GM19452 (cell line): ENCODE results near the gene TMEM273.

Source experiments
- ATAC-seq: cut with Tn5 transposase; IDR thresholded peaks from one replicate; pipeline ENCODE4 v1.9.1; 2021; ENCODE audit not compliant: unreplicated experiment

Gene TMEM273, protein sequence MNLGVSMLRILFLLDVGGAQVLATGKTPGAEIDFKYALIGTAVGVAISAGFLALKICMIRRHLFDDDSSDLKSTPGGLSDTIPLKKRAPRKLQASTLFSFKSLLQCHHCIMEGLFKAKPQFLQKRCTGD

DNA sequence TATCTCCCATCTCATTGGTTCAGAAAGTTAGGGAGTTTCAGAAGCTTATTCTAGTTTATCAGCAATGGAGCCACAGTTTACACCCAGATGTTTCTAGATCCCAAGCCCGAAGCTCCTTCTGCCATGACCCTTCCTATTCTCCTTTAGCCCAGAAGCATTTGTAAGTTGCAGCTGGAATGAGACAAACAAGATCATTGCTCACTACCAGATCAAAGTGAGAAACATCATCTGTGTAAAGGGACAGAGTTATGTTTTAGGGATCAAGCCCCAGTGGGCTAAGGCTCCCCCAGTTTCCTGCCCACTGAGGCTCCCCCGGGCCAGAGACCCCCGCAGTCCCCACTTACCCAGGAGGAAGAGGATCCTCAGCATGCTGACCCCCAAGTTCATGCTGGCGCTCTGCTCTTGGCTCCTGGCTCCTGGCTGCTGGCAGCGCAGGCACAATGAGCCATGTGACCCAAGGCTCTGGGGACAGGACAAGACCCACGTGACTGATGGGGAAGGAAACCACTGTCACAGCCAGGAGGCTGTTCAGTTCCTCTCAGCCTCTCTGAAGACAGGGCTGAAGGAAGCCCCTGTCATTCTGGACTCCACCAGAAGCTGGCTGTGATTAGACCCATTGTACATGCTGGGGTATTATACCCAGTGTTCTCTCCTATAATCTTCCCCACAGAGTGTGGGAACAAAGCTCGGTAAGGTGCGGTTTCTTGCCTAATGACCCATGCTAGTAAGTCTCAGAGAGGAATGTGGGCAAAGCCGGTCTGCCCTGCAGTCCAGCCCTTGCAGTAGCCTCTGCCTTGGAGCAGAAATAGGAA lies at the start of gene TMEM273:
Gene TMEM273 (minus strand): TSS at position 442 of the 812 bp plus-strand sequence. CDS start 55 bp downstream, at position 387.
- peak; percentile 77 for ATAC-seq

DNA sequence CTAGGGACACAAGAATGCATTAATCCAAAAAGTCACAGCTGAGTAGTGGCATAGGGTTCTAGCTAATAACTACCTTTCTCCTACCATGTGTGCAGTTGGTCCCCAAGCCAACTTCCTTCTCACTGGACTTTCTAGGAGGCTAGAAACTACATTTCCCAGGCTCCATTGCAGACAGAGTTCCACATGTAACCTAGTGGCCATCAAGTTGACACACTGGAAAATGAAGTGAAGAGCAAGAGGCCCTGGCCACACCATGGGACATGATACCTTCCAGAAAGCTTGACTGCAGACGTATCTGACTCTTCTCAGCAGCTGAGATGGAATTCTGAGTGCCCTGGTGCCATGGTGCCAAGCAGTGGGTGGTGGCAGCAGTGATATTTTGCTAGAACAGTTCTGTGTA lies 49.8 kb upstream of the TMEM273 start:
- no peak for ATAC-seq

DNA sequence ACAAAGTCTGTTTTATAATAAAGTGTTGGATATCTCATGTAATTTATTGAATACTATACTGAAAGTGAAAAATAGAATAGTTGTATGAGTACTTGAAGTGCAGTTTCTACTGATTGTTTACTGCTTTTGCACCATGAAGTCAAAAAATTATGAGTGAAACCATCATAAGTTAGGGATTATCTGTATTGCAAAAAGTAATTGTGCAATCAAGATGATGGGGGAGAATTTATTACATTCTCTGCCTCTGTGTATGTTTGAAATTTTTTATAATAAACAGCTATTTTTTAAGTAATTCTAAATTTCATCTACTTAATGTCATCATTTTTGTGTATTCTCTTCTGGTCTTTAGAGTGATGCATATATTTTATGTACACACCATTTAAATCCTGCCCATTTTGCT lies 47.2 kb upstream of the TMEM273 start:
- no peak for ATAC-seq

DNA sequence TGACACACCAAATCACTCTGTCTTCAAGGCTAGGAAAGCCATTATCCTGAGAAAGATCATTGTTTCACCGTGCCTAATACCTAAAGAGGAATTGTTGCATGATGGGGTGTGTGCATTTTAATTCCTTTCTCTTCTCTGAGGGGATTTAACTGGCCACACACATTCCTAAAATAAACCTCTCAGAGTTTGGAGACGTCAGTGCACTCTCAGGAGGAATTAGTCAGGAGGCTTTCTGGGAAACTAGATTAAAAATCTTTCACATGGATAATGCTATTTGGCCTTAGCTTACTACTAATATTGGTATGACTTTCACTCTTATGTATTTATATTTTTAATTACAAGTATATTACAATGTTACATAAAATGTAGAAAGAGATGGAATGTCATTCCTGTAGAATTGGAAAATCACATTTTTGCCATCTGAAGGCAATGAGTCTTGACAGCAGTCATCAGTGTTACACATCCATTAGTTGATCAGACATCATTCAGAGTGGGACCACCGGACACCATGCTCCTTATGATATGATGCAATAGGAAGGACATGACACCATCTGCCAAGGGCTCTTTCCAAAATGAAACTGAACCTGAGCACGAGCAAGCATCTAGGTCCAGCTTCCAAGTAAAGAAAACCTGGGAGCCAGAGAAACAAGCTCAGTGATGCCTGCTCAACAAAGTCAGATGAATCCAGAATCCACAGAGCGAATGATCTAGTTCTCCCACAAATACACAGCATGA lies 43.1 kb upstream of the TMEM273 start:
- ATAC-seq: no peak

DNA sequence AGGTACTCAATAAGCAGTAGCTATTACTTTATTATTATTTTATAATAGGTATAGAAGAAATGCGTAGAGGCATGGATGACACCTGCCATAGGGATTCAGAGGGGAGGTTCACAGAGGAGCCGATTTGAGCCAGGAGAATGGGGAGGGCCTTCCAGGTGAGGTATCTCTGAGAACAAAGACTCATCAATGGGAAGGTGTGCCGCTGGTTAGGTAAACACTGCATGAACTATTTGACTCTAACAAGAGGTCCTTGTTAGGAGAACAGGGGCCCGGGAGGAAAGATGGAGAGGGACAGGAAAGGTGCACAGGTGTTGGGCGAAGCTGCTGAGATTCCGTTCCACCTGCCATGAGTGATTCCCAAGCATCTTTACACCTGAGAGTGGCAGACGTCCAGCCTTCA lies 41.8 kb upstream of the TMEM273 start:
- no peak for ATAC-seq

DNA sequence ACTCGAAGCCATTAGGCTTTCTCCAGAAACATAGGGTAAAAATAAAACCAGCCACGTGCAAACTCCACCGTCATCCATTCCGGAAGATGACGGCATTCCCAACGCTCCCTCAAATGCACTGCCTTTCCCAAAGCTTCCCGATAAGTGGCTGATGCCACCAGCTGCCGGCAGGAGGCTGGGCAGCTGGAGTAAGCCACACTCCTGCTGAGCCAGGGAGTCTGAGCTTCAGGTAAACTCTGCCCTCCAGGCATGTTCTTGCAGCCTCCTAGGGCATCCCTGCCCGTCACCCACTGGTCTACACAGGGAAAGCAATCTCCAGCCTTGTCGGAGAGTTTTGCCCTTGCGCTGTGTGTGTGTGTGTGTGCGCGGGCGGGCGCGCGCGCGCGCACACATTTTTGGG lies 40.5 kb upstream of the TMEM273 start:
- ATAC-seq: no peak

DNA sequence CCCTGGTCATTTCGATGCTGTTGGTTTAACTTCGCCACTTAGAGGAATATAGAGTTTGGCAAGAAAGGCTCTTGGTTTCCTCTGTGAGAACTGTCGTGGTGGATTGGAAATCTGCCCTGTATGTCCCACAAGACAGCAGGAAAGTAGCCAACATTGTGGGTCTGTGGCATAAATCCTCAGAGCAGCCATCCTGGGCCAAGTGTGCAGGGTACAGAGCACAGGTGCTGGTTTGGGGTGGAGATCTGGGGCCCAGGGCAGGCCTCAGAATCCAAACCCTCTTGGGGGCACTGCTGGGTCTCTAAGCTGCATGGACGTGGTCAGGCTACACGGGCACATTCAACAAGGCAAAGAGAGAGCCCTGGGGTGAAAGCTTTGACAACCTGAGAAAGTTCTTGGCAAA lies 39.2 kb upstream of the TMEM273 start:
- ATAC-seq: no peak

DNA sequence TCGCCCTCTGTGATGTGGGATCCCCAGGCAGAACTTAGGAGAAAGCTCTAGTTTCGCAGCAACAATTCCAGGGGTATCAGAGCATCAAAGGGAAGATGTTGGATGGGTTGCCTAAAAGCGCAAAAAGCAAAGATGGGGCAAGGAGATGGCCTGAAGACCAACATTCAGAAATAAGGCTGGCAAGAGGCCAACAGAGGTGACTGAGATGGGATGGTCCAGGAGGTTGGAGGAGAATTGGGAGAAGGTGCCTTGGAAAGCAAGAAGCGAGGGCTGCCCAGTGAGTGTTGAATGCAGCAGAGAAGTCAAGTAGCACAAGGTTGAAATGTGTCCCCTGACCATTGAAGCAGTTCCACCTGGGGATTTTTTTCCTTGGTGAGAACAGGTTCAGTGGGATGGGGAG lies 38.4 kb upstream of the TMEM273 start:
- ATAC-seq: no peak

DNA sequence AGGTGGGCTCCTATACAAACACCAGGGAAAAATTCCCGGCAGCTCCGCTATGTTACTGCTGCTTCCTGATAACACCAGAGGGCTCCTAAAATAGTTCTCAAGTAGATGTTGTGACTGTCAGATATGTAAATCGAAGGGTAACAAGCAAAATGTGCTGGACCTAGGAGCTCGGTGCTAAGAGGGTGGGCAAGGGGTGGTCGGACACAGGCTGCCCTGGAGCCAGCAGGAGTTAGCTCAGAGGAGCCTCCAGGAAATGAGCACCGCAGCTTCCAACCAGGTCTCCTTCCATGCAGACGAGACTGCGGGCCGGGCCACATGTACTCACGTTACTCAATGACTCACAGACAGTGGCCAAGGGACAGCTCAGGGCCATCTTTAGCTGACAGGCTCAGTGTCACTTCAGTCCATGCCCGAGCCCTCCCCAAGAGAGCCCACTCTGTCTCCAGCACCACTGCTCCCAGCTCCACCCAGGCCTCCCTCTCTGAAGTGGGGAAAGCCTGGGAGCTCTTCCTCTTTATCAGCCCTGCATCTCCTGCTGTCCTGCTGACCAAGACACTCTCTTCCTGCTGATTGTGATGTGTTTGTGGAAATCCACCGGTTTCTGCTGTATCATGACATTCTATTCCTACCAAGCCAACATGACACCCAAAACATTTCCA lies 37.2 kb upstream of the TMEM273 start:
- no peak for ATAC-seq

DNA sequence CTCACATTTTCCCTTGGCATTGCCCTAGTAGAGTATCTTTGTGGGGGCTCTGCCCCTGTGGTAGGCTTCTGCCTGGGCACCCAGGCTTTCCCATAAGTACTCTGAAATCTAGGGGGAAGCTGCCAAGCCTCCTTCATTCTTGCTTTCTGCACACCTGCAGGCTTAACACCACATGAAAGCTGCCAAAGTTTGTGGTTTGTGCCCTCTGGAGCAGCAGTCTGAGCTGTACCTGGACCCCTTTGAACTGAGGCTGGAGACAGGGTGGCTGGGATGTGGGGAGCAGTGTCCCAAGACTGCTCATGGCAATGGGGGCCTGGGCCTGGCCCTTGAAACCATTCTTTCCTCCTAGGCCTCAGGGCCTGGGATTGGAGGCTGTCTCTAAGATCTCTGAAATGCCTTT lies 35.0 kb upstream of the TMEM273 start:
- ATAC-seq: no peak

DNA sequence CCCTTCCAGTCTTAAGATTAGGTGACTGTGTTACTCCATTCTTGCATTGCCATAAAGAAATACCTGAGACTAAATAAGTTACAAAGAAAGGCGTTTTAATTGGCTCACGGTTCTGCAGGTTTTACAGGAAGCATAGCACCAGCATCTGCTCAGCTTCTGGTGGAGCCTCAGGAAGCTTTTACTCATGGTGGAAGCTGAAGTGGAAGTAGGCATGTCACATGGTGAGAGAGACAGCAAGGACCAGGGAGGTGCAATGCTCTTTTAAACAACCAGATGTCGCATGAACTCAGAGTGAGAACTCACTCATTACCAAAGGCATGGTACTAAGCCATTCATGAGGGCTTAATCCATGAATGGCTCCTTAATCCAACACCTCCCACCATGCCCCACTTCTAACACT lies 34.0 kb upstream of the TMEM273 start:
- ATAC-seq: no peak

DNA sequence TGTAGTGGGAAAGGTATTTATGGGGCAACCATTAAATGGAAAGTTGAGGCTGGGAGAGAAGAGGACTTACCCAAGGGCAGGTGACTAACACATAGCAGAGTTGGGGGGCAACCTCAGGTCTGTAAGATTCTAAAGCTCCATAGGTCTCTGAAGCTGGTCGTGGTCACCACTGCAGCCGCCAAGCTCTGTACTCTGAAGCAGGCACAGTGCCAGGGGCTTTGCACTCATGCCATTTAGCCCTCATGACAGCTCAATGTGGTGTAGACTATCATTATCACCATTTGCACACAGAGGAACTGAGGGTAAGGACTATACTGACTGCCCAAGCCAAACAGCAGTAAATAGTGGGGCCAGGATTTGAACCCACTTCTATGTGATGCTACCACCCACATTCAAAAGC lies 32.5 kb upstream of the TMEM273 start:
- no peak for ATAC-seq

DNA sequence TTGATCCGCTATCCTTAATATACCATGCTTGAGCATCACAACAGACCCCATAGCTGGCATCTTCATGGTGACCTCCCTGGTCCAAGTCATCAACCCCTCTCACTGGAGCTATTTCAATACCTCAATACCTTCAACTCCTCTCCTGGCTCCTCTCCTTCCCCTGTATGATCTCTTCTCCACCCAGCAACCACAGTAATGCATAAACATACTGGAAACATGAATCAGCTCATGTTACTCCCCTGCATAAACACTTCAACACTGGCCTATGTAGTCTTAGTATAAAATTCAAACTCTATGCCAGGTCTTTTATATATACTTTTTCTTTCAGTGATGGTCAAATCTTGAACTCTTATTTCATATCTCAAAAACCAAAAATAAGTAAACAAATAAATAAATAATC lies 31.8 kb upstream of the TMEM273 start:
- no peak for ATAC-seq

DNA sequence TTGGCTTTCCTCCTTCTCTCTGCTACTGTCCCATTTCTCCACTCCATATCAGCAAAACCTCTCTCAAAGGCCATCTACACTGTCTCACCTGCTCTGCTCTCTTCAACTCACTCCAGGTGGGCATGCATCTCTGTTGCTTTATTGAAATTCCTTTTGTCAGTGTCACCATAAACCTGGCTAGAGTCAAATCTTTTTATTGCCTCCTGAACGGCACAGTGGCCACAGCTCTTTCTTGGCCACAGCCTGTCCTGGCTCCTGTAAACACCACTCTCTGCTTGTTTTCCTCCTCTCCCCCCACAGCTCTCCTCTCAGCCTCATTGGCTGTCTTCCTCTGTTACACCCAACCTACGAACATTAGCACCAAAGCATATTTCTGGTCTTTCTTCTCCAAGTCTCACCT lies 31.1 kb upstream of the TMEM273 start:
- ATAC-seq: no peak

DNA sequence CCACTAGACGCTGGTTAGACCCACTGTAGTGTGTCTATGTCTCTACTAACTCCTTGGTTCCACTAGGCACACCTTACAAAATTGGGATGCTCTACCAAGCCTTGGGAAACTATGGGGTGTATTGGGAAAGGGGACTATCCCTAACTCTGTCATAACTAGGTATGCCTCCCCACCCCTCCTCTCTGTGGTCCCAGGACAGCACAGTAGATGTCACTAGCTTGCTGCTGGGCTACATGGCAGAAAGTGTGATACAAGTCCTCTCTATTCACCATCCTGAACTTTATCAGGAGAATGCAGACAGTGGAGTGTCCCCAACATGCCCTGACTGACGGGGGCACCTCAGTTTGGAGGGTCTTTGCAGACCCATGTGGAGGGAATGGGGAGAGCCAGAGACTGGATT lies 30.3 kb upstream of the TMEM273 start:
- no peak for ATAC-seq

DNA sequence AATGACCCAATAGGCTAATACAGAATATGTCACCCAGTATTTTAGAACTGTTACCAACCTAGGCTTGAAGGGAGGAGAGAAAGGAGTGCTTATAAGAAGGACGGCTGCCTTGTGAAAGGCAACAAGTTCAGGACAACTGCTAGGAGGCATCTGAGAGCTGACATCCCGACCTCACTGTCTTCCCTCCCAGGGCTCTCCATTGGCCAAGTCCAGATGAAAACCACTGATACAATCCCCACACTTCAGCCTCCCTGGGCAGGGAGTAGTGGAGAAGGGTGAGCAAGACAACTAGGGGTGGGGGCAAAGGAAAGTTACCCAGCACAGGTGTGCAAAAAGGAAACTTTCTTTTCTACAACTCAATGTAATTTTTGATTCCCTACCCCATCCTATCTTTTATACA lies 29.5 kb upstream of the TMEM273 start:
- no peak for ATAC-seq

DNA sequence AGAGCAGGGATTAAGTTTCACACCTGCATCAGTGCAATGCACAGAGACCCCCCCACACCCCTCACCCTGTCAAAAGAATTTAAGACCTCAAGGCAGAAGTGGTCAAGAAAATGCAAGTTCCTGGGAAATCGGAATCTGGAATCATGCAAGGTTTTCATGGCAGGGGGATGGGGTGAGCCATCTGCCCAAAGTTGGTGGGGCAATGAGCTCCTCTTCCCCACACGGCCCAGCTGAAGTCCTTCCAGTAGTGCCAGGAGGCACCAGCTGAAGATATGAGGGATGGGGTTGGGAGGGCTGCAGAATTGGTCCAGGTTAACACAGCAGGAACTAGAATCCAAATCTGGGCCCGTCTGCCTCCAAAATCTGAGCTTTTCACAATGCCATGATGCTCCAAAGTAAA lies 25.0 kb upstream of the TMEM273 start:
- no peak for ATAC-seq

DNA sequence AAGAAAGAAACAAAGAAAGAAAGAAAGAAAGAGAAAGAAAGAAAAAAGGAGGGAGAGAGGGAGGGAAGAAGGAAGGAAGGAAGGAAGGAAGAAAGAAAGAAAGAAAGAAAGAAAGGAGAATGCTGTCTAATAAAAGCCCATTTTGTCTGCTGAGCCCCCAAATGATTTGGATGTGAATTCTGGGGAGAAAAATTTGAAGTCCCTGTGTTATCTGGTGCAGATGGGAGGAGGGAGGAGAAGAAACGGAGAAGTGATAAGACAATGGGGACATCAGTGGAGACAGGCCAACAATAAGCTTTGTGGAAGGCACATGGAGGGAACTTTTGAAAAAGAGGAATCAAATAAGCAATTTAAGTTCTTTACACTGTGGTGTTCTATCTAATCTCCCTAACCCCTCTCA lies 24.6 kb upstream of the TMEM273 start:
- no peak for ATAC-seq

DNA sequence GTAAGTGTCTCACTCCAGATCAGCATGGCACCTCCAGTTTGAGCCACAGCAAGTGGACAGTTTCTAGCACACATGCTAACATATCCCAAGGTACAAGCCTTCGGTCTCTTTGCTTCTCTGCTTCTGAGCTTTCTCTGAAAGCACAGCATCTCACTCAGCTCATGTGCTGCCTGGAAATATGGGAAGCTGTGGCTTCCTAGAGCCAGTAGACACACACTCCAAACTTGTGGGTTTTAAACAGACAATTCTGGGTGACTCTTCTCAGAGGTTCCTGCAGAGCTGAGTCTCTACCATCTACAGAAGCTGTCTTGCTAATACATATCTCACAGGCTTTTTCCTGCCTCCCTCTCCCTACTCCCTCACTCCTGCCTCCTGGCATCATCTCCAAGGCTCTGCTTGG lies 23.9 kb upstream of the TMEM273 start:
- no peak for ATAC-seq

DNA sequence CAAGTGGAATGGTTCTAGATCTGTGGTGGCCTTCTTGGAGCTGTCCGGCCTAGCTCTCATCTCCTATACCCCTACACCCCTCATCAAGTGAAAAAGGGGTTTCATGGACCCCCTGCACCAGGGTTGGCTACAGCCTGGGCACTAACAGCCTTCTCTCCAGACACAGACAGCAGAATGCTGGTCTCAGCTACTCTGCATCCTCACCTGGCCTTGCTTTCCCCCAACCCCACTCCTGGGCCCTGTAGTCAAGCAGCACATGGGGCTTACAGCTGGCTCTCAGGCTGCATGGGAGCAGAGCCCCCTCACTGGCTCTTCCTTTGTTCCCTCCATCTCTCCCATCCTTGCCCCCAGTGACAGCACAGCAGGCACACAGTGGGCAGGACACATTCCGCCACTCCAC lies 20.8 kb upstream of the TMEM273 start:
- no peak for ATAC-seq

DNA sequence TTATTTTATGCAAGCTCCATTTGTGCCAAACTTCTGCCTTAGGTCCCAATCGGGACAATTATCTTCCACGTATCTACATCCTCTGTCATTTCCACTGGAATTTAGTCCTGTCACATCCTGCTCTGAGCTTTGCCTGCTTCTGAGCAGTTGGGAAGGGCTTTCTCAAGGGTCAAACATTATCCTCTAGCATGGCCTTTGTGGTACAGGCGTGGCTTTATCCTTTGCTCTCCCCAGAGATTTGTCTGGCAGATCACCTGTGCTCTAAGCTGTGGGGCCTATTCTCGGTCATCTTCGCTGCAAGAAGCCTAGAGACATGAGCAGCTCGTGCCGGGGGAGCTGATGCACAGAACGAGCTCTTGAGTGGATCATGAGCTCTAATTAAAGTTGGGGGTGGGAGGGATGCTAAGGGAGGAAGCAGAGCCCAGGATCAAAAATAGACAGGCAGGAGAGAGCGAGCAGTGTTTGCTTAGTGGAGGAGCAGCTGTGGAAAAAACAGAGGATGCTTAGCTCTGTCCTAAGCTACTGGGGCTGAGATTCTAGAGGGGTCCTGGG lies 19.8 kb upstream of the TMEM273 start:
- ATAC-seq: no peak
